ENCODE data around the gene DNM3. TPM values are rescaled to one million over a fixed set of nuclear protein-coding genes. Genes with fewer than 3 reads are reported as not detected.

The DNM3 gene
- total RNA-seq, 4 donors from 2014 or later, result 2.7 to 3.3 TPM; not detected in 2

- intact Hi-C loops (cut with DNase I; ENCODE audit: low total_unique reads) (no loop called here), in situ Hi-C loops (cut with MboI; ENCODE audit: low pct_ligation_motif_present in 1 of 4, low pct_unique_long_range_greater_than_20kb in 1 of 4, low sequenced_read_pairs in 3 of 4) (no loop called here)
- Histone ChIP-seq H3K36me3 (no peaks in the 10 kb centered on the region), H3K27me3 (no peaks in the 10 kb centered on the region), H3K27ac (peak overlapping the region; percentile 10 to 51 (median 32)), H3K4me3 (no peak overlapping the region), H3K9me3 (no peaks in the 10 kb centered on the region), H3K4me1 (peaks cover 0 to 24% (median 9%) of the 10 kb centered on the region in 4 donors)
- DNase-seq, result no peak
- TF ChIP-seq POLR2AphosphoS5 (IDR thresholded peaks at IDR 0.05) (no peak), POLR2A (IDR thresholded peaks at IDR 0.05) (no peak), EP300 (IDR thresholded peaks at IDR 0.05; ENCODE audit: low read depth) (no peak)
- TF ChIP-seq, protein P1, sequence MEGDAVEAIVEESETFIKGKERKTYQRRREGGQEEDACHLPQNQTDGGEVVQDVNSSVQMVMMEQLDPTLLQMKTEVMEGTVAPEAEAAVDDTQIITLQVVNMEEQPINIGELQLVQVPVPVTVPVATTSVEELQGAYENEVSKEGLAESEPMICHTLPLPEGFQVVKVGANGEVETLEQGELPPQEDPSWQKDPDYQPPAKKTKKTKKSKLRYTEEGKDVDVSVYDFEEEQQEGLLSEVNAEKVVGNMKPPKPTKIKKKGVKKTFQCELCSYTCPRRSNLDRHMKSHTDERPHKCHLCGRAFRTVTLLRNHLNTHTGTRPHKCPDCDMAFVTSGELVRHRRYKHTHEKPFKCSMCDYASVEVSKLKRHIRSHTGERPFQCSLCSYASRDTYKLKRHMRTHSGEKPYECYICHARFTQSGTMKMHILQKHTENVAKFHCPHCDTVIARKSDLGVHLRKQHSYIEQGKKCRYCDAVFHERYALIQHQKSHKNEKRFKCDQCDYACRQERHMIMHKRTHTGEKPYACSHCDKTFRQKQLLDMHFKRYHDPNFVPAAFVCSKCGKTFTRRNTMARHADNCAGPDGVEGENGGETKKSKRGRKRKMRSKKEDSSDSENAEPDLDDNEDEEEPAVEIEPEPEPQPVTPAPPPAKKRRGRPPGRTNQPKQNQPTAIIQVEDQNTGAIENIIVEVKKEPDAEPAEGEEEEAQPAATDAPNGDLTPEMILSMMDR (IDR thresholded peaks at IDR 0.05), result no peak
- 30 to 35% methylated on average over 4 of the region's 4 CpGs for WGBS, 2 donors (ENCODE audit: low coverage in 1 of 2)
These were observed 326.7 kb downstream of the DNM3 start for GRCh38 chr1:172167796-172168596.

- TF ChIP-seq POLR2A (IDR thresholded peaks at IDR 0.05) (no peak), POLR2AphosphoS5 (IDR thresholded peaks at IDR 0.05) (no peak), EP300 (IDR thresholded peaks at IDR 0.05; ENCODE audit: low read depth) (no peak)
- TF ChIP-seq, protein P1 (IDR thresholded peaks at IDR 0.05), result no peak
- no peak overlapping the region for H3K4me3 ChIP-seq
- in situ Hi-C loops (cut with MboI; ENCODE audit: low pct_ligation_motif_present in 1 of 4, low pct_unique_long_range_greater_than_20kb in 1 of 4, low sequenced_read_pairs in 3 of 4), result no loop called here
These were observed 327.2 kb downstream of the DNM3 start for GRCh38 chr1:172168597-172168872.

DNA sequence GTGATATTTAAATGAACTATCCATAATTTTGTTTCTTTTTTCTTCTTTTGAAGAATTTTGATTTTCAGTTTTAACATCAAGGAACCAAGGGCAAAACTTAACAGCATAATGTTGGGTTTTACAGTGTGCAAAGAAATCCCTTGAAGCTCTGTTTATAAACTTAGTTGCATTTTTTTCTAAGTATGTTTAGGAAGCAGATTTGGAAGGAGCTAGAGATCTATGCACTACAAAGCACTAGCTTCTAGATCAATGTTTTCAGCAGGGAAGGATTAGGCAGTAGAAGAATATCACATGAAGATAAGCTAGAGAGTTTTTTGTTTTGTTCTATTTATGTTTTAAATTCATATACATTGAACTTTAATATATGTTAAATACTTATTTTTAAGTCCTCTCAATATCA lies 328.5 kb downstream of the DNM3 start:
- Histone ChIP-seq H3K9me3 (no peaks in the 10 kb centered on the region), H3K36me3 (no peaks in the 10 kb centered on the region), H3K27me3 (no peaks in the 10 kb centered on the region), H3K4me1 (peaks cover 0 to 24% (median 9%) of the 10 kb centered on the region in 4 donors), H3K27ac (no peak overlapping the region), H3K4me3 (no peak overlapping the region)
- TF ChIP-seq POLR2A (IDR thresholded peaks at IDR 0.05) (no peak), POLR2AphosphoS5 (IDR thresholded peaks at IDR 0.05) (no peak), EP300 (IDR thresholded peaks at IDR 0.05; ENCODE audit: low read depth) (no peak)
- TF ChIP-seq, protein P1 (IDR thresholded peaks at IDR 0.05), result no peak
- intact Hi-C loops (cut with DNase I; ENCODE audit: low total_unique reads), result no loop called here
- no peak for DNase-seq
- in situ Hi-C loops (cut with MboI; ENCODE audit: low pct_ligation_motif_present in 1 of 4, low pct_unique_long_range_greater_than_20kb in 1 of 4, low sequenced_read_pairs in 3 of 4), result no loop called here

More at GRCh38 chr1:172168597-172168872, 327.2 kb downstream of the DNM3 start:
- Histone ChIP-seq H3K4me1 (peaks cover 0 to 24% (median 9%) of the 10 kb centered on the region in 4 donors), H3K36me3 (no peaks in the 10 kb centered on the region), H3K27ac (peak overlapping the region in 3 of 4 donors; percentile 10 to 51 (median 44)), H3K27me3 (no peaks in the 10 kb centered on the region), H3K9me3 (no peaks in the 10 kb centered on the region)
- intact Hi-C loops (cut with DNase I; ENCODE audit: low total_unique reads), result no loop called here
- no peak for DNase-seq
- 67 to 69% methylated on average over 1 to 2 of the region's 2 CpGs for WGBS, 2 donors (ENCODE audit: low coverage in 1 of 2)

GRCh38 chr1:172172352-172172831 lies 331.1 kb downstream of the DNM3 start:
- H3K4me1 ChIP-seq, result peaks cover 0 to 17% (median 6%) of the 10 kb centered on the region in 4 donors
- in situ Hi-C loops (cut with MboI; ENCODE audit: low pct_ligation_motif_present in 1 of 4, low pct_unique_long_range_greater_than_20kb in 1 of 4, low sequenced_read_pairs in 3 of 4) (no loop called here), intact Hi-C loops (cut with DNase I; ENCODE audit: low total_unique reads) (no loop called here)
- no peak for DNase-seq
- no peaks in the 10 kb centered on the region for H3K27me3 ChIP-seq
- no peaks in the 10 kb centered on the region for H3K36me3 ChIP-seq
- H3K9me3 ChIP-seq, result no peaks in the 10 kb centered on the region
- WGBS, 2 donors (ENCODE audit: low coverage in 1 of 2), result 74 to 89% methylated on average over 3 to 5 of the region's 5 CpGs
- H3K4me3 ChIP-seq, result no peak overlapping the region
- TF ChIP-seq, protein P1 (IDR thresholded peaks at IDR 0.05), result no peak
- no peak for TF ChIP-seq POLR2A (IDR thresholded peaks at IDR 0.05)
- TF ChIP-seq POLR2AphosphoS5 (IDR thresholded peaks at IDR 0.05), result no peak
- no peak for TF ChIP-seq EP300 (IDR thresholded peaks at IDR 0.05; ENCODE audit: low read depth)
- H3K27ac ChIP-seq, result no peak overlapping the region
